Inferior parietal cortex (tissue), 1 donor: Measurements from ENCODE around the gene FAHD2B.
A peak's percentile ranks its signal among the peaks of the same experiment; 100 is the strongest.
"Not testable (repeated sequence)": the region's sequence is repeated elsewhere in the genome, so short reads cannot be mapped to it uniquely, and the experiment has no call there.

ENCODE experiments used
- DNase-seq: peaks from one replicate; pipeline ENCODE4 v3.0.0-alpha.2; 2016; ENCODE audit errors: extremely low spot score

Gene FAHD2B, protein sequence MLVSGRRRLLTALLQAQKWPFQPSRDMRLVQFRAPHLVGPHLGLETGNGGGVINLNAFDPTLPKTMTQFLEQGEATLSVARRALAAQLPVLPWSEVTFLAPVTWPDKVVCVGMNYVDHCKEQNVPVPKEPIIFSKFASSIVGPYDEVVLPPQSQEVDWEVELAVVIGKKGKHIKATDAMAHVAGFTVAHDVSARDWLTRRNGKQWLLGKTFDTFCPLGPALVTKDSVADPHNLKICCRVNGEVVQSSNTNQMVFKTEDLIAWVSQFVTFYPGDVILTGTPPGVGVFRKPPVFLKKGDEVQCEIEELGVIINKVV

GRCh38 chr2:97094772-97095611, at the start of gene FAHD2B:
Gene FAHD2B (minus strand): TSS chr2:97094882. CDS start chr2:97091706, 3,176 bp downstream.
- peak; percentile 56 for DNase-seq

DNA sequence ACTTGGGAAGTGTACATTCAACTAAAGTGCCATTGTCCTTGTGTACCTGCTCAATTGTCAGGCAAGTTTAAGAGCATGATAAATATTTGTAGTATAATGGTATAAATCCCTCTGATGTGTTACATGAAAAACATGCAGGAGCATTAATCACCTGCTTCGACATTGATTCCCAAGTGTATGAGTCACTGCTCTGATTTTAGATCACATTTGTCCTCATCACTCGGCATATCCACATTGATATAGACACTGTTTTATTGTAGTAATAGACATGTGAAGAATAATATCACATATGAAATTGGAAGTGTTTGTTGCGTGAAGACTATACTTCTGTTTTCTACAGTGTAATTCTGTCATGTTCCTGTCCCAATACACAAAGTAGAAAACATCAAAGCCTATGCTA, 49.3 kb upstream of the FAHD2B start:
- not testable (repeated sequence) for DNase-seq

GRCh38 chr2:97129090-97129489, 34.4 kb upstream of the FAHD2B start:
- DNase-seq = not testable (repeated sequence)

DNA sequence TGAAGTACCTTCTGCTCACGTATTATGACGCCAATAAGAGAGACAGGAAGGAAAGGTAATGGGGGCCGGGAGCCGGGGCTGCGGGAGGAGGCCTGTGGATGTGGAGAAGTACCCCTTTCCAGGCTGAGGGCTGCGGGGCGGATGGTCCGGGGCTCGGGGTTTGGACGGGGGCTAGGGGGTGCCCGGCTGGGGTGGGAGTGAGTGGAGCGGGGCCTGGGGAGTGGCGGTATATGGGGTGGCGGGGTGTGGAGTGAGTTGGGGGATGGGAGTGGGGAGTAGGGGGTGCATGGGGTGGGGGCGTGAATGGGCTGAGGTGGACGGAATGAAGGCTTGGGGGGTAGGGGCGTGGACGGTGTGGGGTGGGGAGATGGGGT, 19.2 kb upstream of the FAHD2B start:
- not testable (repeated sequence) for DNase-seq

- DNase-seq = peak; percentile 80
Measured at GRCh38 chr2:97113050-97113881, 18.6 kb upstream of the FAHD2B start, which contains the start of gene ANKRD36. Gene ANKRD36 (plus strand): TSS chr2:97113153. CDS start chr2:97113740, 587 bp downstream.

DNA sequence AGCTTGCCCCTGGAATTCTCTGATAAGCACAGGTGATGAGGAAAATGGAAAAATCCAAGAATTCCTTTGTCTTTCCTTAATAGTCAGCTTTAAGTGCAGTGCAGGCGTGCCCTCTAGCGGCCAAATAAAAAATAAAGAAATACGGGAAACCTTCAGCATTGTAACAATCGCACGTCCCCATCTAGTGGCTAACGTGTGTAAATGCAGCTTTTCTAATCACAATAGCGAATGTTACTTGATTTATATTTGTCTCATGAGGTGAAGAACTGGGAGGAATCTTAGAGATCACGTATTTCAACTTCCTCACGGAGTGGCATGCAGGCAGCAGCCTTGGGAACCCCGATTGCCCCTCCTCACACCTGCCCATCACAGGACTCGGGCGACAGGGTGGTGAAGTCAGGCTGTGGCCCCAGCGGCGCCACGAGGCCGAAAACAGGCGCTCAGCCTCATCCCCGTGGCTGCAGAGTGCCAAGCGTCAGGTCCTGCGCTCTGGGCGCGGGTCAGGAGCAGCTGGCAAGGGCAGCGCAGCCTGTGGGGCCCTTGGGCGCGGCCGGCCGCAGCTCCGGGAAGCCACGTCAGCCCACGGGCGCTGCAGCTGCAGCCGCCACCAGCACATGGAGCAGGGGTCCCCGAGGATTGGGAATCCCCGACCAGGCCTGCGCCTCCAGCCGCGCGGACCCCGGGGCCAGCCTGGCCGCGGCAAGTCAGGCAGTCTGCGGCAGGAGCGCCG, 17.8 kb upstream of the FAHD2B start:
- DNase-seq = peak; percentile 79

GRCh38 chr2:97111246-97111645, 16.6 kb upstream of the FAHD2B start:
- not testable (repeated sequence) for DNase-seq

DNA sequence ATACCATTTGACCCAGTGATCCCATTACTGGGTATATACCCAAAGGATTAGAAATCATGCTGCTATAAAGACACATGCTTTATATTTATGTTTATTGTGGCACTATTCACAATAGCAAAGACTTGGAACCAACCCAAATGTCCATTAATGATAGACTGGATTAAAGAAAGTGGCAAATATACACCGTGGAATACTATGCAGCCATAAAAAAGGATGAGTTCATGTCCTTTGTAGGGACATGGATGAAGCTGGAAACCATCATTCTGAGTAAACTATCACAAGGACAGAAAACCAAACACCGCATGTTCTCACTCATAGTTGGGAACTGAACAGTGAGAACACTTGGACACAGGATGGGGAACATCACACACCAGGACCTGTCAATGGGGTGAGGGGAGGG, 12.2 kb upstream of the FAHD2B start:
- not testable (repeated sequence) for DNase-seq

DNA sequence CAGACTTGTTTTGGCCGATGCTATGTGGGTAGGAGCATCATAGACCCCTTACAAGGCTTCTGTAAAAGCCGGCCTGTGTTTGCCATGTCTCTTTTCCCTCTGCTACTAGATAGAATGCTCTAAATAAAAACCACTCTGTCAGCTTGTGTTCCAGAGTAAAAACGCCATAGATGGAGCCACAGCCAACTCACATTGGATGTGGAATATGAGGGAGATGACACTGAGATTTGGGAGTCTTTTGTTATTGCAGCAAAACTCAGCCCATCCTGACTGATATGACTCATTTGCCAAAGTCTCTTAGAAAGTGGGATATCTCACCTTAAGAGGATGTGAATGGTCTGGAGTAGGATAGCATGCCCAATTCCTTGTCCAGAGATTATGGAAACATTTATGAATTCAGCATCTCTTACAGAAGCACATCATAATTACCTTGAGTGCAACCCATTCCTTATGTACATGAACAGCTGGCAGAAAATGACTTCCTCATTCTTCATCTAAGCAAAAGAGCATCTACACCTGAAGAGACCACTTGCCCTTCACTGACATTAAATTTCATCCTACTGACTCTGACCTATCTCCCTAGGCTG, 4.2 kb upstream of the FAHD2B start:
- DNase-seq = not testable (repeated sequence)

DNA sequence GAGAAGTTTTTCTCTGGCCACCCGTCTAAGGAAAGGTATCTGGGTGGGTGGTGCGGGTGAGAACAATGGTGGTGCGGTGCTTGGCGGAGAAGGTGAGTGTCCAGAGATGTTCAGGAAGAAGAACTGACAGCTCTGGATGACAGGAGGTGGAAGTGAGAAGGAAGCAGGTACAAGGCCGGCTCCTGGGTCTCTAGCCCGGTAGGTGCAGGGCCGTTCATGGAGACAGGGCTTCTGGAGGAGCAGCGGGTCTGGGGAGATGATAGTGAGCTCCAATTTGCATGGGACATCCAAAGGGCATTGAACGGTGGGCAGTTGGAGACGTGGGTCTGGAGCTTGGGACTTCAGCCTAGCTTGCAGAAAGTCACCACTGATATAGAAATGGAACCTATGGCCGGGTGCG, 979 bp upstream of the FAHD2B start:
- DNase-seq = no peak

- DNase-seq = not testable (repeated sequence)
Measured at GRCh38 chr2:97093983-97094771, 505 bp downstream of the FAHD2B start.

DNA sequence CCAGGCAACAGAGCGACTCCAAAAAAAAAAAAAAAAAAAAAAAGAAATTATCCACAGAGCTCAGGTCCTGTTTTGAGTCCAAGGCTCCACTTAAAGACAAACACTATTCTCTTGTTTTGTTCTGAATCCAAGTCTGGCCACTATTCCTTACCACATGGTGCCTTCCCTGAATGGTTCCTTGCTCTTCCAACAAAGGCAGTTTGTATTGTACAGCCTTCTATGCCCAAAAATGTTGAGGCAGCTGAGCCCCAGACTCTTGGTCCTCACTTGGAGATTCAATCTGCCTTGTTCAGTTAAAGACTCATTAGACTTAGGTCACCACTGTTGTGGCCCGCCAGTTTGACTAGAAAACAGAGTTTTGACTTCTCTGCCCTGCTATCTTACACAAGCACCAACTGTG, 1.7 kb downstream of the FAHD2B start:
- DNase-seq = not testable (repeated sequence)

DNA sequence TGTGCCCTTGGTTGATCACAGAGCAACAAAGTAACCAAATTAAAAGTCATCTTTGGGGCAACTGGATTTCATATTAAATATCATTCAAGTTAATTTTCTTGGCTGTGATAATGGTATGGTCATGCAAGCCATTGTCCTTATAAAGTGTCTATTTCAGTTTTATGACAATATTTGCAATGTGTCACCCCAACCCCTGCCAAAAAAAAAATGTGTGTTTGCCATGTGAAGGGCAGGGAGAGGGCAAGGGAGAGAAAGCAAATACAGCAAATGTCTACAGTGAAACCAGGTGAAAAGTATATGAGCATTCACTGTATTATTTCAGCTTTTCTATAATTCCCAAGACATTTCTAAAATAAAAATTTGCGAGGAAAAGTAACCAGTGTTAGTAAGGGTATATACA, 6.0 kb downstream of the FAHD2B start:
- DNase-seq = not testable (repeated sequence)

DNA sequence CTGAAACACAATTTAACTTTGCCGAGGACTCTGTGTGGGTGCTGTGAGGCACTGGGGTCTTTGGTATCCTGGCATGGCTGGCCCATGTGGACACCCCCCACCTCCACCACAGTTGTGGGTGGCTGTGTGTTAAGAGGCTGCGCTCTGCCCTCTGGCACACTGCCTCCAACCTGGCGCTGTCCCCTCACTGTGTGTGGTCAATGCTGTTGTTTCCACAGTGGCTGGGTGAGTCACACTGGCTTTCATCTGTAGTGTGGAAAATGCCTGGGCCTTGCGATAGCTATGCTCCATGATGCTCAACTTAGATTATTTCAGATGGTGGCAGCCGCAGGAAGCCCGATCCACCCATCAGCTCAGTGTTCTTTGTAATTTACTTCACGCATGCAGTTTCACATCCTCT, 9.6 kb downstream of the FAHD2B start:
- not testable (repeated sequence) for DNase-seq

GRCh38 chr2:97083516-97083915, 11.2 kb downstream of the FAHD2B start:
- DNase-seq = not testable (repeated sequence)

- DNase-seq = not testable (repeated sequence)
Measured at GRCh38 chr2:97082206-97082605, 12.5 kb downstream of the FAHD2B start.

- not testable (repeated sequence) for DNase-seq
Measured at GRCh38 chr2:97080855-97081254, 13.8 kb downstream of the FAHD2B start.

DNA sequence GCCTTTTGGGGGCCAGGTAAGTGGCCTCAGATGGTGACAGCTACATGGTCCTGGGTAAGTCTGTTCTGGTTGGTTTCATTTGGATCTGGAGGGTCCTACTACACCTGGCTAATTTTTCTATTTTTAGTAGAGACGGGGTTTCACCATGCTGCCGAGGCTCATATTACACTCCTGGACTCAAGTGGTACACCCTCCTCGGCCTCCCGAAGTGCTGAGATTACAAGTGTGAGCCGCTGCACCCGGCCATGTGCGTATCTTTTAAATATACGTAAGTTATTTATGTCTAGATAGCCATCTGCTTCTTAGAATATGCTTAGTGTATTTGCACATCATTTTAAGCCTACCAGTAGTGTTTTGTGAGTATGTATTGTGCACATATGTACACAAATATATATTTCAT, 17.5 kb downstream of the FAHD2B start:
- not testable (repeated sequence) for DNase-seq

GRCh38 chr2:97070915-97071314, 23.8 kb downstream of the FAHD2B start:
- not testable (repeated sequence) for DNase-seq

DNA sequence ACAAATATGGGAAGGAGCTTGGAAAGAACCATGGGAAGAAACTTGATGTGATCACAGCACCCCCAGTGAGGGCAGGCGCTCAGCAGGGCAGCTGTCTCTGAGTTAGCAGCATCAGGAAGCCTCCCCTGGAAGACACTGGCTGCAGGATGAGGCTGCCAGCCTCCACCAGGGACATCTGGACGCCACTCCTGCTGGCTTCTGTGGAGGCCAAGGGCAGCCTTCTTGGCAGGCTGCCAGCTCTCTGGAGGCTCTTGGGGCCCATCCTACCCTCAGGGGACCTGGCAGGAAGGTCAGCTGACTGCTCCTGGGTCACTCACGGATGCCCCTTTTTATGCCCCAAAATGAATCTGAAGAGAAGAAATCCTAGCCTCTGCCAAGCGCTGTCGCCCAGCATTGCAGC, 26.0 kb downstream of the FAHD2B start:
- not testable (repeated sequence) for DNase-seq
